Activated CD4-positive, alpha-beta T cell treated with anti-CD3 and anti-CD28 coated beads, Interleukin-2, amount 50 U/mL, for 4 hours (primary cell): ENCODE data around the gene CORIN.
"Not testable (repeated sequence)": the region's sequence is repeated elsewhere in the genome, so short reads cannot be mapped to it uniquely, and the experiment has no call there.

ENCODE experiments used
- DNase-seq, 2 experiments: peaks; one replicate each; pipeline ENCODE4 v3.0.0-alpha.2; 2020

Gene CORIN

GRCh38 chr4:47553329-47554125 is 284.3 kb downstream of the CORIN start:
- no peak for DNase-seq

GRCh38 chr4:47551682-47552081 is 286.2 kb downstream of the CORIN start:
- DNase-seq, result no peak

GRCh38 chr4:47550899-47551548 is 286.8 kb downstream of the CORIN start:
- no peak for DNase-seq

GRCh38 chr4:47550357-47550756 is 287.5 kb downstream of the CORIN start:
- DNase-seq, result not testable (repeated sequence)
